Endothelial cell of umbilical vein (primary cell): Measurements from ENCODE around the gene MRPS14. TPM values are rescaled to one million over a fixed set of nuclear protein-coding genes. Genes with fewer than 3 reads are reported as not detected.

ENCODE experiments used
- BruUV-seq: library from RNA; stranded (reverse); fragments of 400-500 nt; replicated peaks from 2 replicates; lab custom pipeline; 2021; lab: Mats Ljungman, UMichigan
- CTCF ChIA-PET: fragments of 300-600, 350-600 bp; sonication (Branson Sonifier 250); formaldehyde crosslinking; loops from one replicate; lab custom pipeline; 2021; ENCODE audit warnings: antibody characterized with exemption, inconsistent platforms; lab: Charles Lee
- POLR2A ChIA-PET: fragments of 300-600, 350-600 bp; sonication (Branson Sonifier 250); formaldehyde crosslinking; loops from one replicate; lab custom pipeline; 2021; ENCODE audit warnings: antibody characterized with exemption, inconsistent platforms; lab: Charles Lee
- DNase-seq: peaks from one replicate; pipeline ENCODE4 v3.0.0-alpha.2; 2011; ENCODE audit warnings: low read depth, low spot score
- FAIRE-seq: peaks from 2 replicates; lab custom pipeline; 2011; peaks lifted over from hg19 to GRCh38; lab: Jason Lieb, UNC
- H2AFZ ChIP-seq: 2 replicates; pipeline ENCODE4 v1.6.0; 2012; ENCODE audit warnings: low read depth, low read length, control low read depth, inconsistent platforms
- H3K27ac ChIP-seq: 2 replicates; pipeline ENCODE4 v1.5.1; 2011; ENCODE audit warnings: low read depth, mild to moderate bottlenecking, control low read depth, low read length, moderate library complexity; ENCODE audit not compliant: insufficient read depth
- H3K27me3 ChIP-seq, 2 experiments: 2 replicates each; pipeline versions ENCODE4 v1.6.0 to v1.6.1; 2011; ENCODE audit warnings: low read length in 2 of 2, mixed read lengths in 1 of 2; ENCODE audit not compliant: control insufficient read depth in 2 of 2, insufficient read depth in 2 of 2
- H3K36me3 ChIP-seq, 2 experiments: 2 replicates in 1 of 2; 3 replicates in 1 of 2; pipeline ENCODE4 v1.5.1; 2011; ENCODE audit warnings: low read length in 2 of 2, mild to moderate bottlenecking in 1 of 2, moderate library complexity in 1 of 2; ENCODE audit not compliant: control insufficient read depth in 2 of 2, insufficient read depth in 2 of 2; ENCODE audit errors: extremely low read depth in 1 of 2
- H3K4me1 ChIP-seq: 3 replicates; pipeline ENCODE4 v1.5.1; 2011; ENCODE audit warnings: mild to moderate bottlenecking, low read length; ENCODE audit not compliant: control insufficient read depth, insufficient read depth; ENCODE audit errors: extremely low read depth
- H3K4me2 ChIP-seq: 2 replicates; pipeline ENCODE4 v1.6.1; 2011; ENCODE audit warnings: low read length, control low read depth, mixed read lengths; ENCODE audit not compliant: insufficient read depth
- H3K4me3 ChIP-seq, 3 experiments: fragments of 200-600 bp in 1 of 3; sonication (generic), shearing (Covaris generic) in 1 of 3; replicated peaks in 1 of 3; 2 replicates each; pipeline ENCODE4 v1.5.1; 2011 to 2016; ENCODE audit warnings: control low read depth in 3 of 3, low read length in 3 of 3, mild to moderate bottlenecking in 2 of 3, inconsistent platforms in 1 of 3, low read depth in 1 of 3, moderate library complexity in 1 of 3; ENCODE audit not compliant: insufficient read depth in 1 of 3
- H3K79me2 ChIP-seq: 2 replicates; pipeline ENCODE4 v1.6.0; 2012; ENCODE audit warnings: low read length, inconsistent platforms; ENCODE audit not compliant: control insufficient read depth, insufficient read depth
- H3K9ac ChIP-seq: replicated peaks from 2 replicates; pipeline ENCODE3; 2011; ENCODE audit warnings: low read length, control low read depth; ENCODE audit not compliant: insufficient read depth; ENCODE audit errors: extremely low read depth
- H3K9me1 ChIP-seq: replicated peaks from 3 replicates; pipeline ENCODE4 v1.6.0; 2011; ENCODE audit warnings: mild to moderate bottlenecking, low read length; ENCODE audit not compliant: control insufficient read depth, insufficient read depth; ENCODE audit errors: extremely low read depth
- H3K9me3 ChIP-seq: replicated peaks from 2 replicates; pipeline ENCODE4 v1.5.1; 2012; ENCODE audit warnings: low read length, inconsistent platforms; ENCODE audit not compliant: control insufficient read depth, insufficient read depth
- H4K20me1 ChIP-seq: replicated peaks from 2 replicates; pipeline ENCODE3; 2011; ENCODE audit warnings: mild to moderate bottlenecking, low read length; ENCODE audit not compliant: control insufficient read depth, insufficient read depth; ENCODE audit errors: extremely low read depth
- EZH2 ChIP-seq: IDR thresholded peaks from 2 replicates; pipeline ENCODE4 v1.6.1; 2012; ENCODE audit warnings: borderline replicate concordance, low read depth, mild to moderate bottlenecking, moderate library complexity, low read length, inconsistent platforms; ENCODE audit not compliant: severe bottlenecking
- FOS ChIP-seq: IDR thresholded peaks from 2 replicates; pipeline ENCODE4 v1.6.1; 2011; ENCODE audit warnings: mild to moderate bottlenecking, low read length, moderate library complexity, borderline replicate concordance; ENCODE audit not compliant: insufficient read depth
- GATA2 ChIP-seq: IDR thresholded peaks from 2 replicates; pipeline ENCODE4 v1.7.0; 2011; ENCODE audit warnings: low read depth, mild to moderate bottlenecking, moderate library complexity, mixed read lengths, low read length; ENCODE audit not compliant: insufficient read length, insufficient read depth
- JUN ChIP-seq: IDR thresholded peaks from 2 replicates; pipeline ENCODE4 v1.6.1; 2011; ENCODE audit warnings: borderline replicate concordance, low read depth; ENCODE audit not compliant: insufficient read length, insufficient read depth
- MAX ChIP-seq: IDR thresholded peaks from 2 replicates; pipeline ENCODE4 v1.6.1; 2011; ENCODE audit not compliant: insufficient read depth, insufficient read length
- MYC ChIP-seq: IDR thresholded peaks from one replicate; pipeline ENCODE4 v1.6.1; 2011; ENCODE audit warnings: mild to moderate bottlenecking, low read depth, low read length
- POLR2A ChIP-seq: IDR thresholded peaks from 2 replicates; pipeline ENCODE4 v1.6.1; 2012; ENCODE audit warnings: low read depth, mild to moderate bottlenecking, control low read depth, low read length
- POLR2AphosphoS5 ChIP-seq: IDR thresholded peaks from 2 replicates; pipeline ENCODE4 v1.6.1; 2012; ENCODE audit warnings: low read depth, mild to moderate bottlenecking, control low read depth, low read length, moderate library complexity; ENCODE audit not compliant: insufficient read depth
- dilution Hi-C: fragments of 300-500 bp; cut with MboI; formaldehyde crosslinking; loops from one replicate; pipeline ENCODE4 v1.15.0; 2019; ENCODE audit warnings: low sequenced_read_pairs; ENCODE audit not compliant: extremely low pct_ligation_motif_present
- intact Hi-C: fragments of 100-400 bp; cut with micrococcal nuclease; formaldehyde crosslinking; loops from one replicate; pipeline ENCODE4 v1.10.0; 2022
- polyA plus RNA-seq, 4 experiments: library from polyadenylated mRNA; depleted of rRNA in 3 of 4; stranded (reverse) in 3 of 4; unstranded in 1 of 4; fragments of >200 nt; gene quantifications; 2 replicates each; pipeline versions ENCODE4 v1.2.1 to v1.2.3, GENCODE V29; 2011 to 2012; ENCODE audit warnings: missing spikeins in 1 of 4
- total RNA-seq: library from RNA; stranded (reverse); gene quantifications from 2 replicates; pipeline ENCODE4 v1.2.3, GENCODE V29; 2021
- TF ChIP-seq, protein P1 (sequence below), 2 donors: IDR thresholded peaks; 1 replicate in 1 of 2; 2 replicates in 1 of 2; pipeline ENCODE4 v1.5.1; 2011; ENCODE audit warnings: low read length in 2 of 2, mild to moderate bottlenecking in 2 of 2, moderate library complexity in 2 of 2, control low read depth in 1 of 2, inconsistent platforms in 1 of 2, low read depth in 1 of 2; ENCODE audit not compliant: insufficient read depth in 1 of 2; ENCODE audit errors: extremely low read depth in 1 of 2

Gene MRPS14
- total and polyA plus RNA-seq, 2 donors (not counting 3 experiments of a cell fraction or from before 2014, with no cell fraction given) = 29.5 to 31.8 TPM

- no TSS peak for BruUV-seq
- no peak for FAIRE-seq
- H3K36me3 ChIP-seq = no peaks in the 10 kb centered on the region
- H3K9me3 ChIP-seq = no peaks in the 10 kb centered on the region
- no peak within 1 kb of the TSS for H3K9ac ChIP-seq
- intact Hi-C loops = no loop called here
- H3K79me2 ChIP-seq = no peaks in the 10 kb centered on the region
- no peaks in the 10 kb centered on the region for H3K9me1 ChIP-seq
- ChIA-PET POLR2A (no interaction called here), CTCF (interaction anchor here (1.4 kb wide), 1 partner anchor 58 kb away, joined by 4 read pairs; no protein-coding TSS in a partner anchor)
- no peak within 1 kb of the TSS for H2AFZ ChIP-seq
- TF ChIP-seq MYC (no peak), MAX (no peak), GATA2 (no peak), POLR2A (no peak), EZH2 (no peak), POLR2AphosphoS5 (no peak), FOS (no peak), JUN (no peak)
- TF ChIP-seq, protein P1, sequence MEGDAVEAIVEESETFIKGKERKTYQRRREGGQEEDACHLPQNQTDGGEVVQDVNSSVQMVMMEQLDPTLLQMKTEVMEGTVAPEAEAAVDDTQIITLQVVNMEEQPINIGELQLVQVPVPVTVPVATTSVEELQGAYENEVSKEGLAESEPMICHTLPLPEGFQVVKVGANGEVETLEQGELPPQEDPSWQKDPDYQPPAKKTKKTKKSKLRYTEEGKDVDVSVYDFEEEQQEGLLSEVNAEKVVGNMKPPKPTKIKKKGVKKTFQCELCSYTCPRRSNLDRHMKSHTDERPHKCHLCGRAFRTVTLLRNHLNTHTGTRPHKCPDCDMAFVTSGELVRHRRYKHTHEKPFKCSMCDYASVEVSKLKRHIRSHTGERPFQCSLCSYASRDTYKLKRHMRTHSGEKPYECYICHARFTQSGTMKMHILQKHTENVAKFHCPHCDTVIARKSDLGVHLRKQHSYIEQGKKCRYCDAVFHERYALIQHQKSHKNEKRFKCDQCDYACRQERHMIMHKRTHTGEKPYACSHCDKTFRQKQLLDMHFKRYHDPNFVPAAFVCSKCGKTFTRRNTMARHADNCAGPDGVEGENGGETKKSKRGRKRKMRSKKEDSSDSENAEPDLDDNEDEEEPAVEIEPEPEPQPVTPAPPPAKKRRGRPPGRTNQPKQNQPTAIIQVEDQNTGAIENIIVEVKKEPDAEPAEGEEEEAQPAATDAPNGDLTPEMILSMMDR (IDR thresholded peaks at IDR 0.05; ENCODE audit: extremely low read depth in 1 of 2, insufficient read depth in 1 of 2, low read depth in 1 of 2, low read length in 2 of 2) = no peak
- H3K4me3 ChIP-seq = no peak within 1 kb of the TSS
- peaks cover 0 to 2% of the 10 kb centered on the region in 2 experiments for H3K27me3 ChIP-seq
- H4K20me1 ChIP-seq = no peaks in the 10 kb centered on the region
- DNase-seq = no peak
- H3K4me2 ChIP-seq = no peak within 1 kb of the TSS
- no peak within 1 kb of the TSS for H3K27ac ChIP-seq
- dilution Hi-C loops = no loop called here
- H3K4me1 ChIP-seq = peaks cover 4% of the 10 kb centered on the region
Observed at GRCh38 chr1:175067362-175068106, 44.3 kb upstream of the MRPS14 start, which contains the start of gene TNN. Gene TNN (plus strand): TSS chr1:175067833. CDS start chr1:175077419, 9,586 bp downstream.
